Measurements from ENCODE around the gene POU3F1.

POU3F1 gene

DNA sequence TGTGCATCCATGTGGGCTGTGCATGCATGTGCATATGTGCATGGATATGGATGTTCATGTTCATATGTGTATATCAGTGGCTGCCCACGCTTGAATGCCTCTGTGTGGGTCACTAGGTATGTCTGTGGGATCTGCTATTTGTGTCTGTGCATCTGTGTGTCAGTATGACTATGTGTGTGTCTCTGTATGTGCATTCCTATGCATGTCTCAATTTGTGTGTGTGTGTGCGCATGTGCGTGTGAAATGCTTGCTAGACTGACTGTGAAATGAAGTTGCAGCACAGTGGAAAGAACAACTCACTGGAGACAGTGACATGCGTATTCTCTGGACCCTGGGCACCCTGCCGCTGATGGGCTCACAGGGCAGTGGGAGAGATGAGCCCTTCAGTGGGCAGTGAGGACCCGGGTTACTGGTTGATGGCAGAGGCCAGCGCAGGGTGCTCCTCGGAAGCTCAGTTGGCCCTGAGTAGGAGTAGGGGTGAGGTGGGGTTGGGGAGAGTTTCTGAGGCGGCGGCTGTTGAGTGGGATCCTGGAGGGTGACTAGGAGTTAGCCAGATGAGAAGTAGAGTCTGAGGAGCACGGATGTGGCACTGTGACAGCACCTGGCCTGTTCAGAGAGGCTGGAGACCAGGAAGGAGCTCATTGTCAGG lies 43.2 kb upstream of the POU3F1 start:
- no peak for TF ChIP-seq CTCF (IDR thresholded peaks at IDR 0.05; ENCODE audit: low read depth, low read length)
- no peak overlapping the region for H3K4me3 ChIP-seq (replicated peaks in 1 of 2; ENCODE audit: low read depth in 2 of 2, low read length in 2 of 2)

DNA sequence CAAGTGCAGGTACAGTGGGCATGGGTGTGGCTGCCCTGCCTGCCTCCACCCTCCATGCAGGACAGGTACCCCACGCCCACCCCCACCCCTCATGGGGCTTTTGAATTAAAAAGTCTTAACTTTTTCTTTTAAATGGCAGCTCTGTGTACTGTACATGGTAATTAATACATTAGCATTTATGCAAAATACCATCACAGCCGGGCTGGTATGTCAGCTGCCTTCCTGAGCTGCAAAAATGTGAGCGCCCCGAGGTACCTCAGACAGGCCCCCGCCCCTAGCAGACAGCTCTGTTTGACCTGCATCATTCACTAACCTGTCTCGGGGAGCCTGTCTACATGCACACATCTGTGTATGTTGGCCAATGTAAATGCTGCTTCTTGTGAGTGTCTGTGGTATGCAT lies 42.2 kb upstream of the POU3F1 start:
- H3K4me3 ChIP-seq (replicated peaks in 1 of 2; ENCODE audit: low read depth in 2 of 2, low read length in 2 of 2): no peak overlapping the region
- DNase-seq (ENCODE audit: low read depth in 2 of 2): no peak
- no peak for TF ChIP-seq CTCF (IDR thresholded peaks at IDR 0.05; ENCODE audit: low read depth, low read length)

More for the DNA sequence above, 43.2 kb upstream of the POU3F1 start:
- no peak for DNase-seq (ENCODE audit: low read depth in 2 of 2)

DNA sequence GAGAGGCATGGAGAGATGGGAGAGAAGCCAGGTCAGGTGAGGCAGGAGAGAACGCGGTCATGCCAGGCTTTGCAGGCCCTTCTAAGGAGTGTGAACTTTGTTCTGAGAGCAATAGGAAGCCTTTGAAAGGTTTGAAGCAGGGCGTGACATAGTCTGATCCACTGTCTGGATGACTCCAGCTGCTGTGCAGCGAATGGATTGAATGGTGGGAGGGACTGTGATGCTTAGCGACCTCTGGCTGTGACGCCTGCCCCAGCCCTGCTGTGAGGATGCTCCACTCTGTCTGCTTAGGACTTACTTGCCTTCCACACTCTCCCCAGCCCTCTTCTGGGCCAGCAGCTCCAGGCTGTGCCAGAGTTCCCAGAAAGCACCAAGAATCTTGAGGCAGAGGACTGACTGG lies 41.8 kb upstream of the POU3F1 start:
- H3K4me3 ChIP-seq (replicated peaks in 1 of 2; ENCODE audit: low read depth in 2 of 2, low read length in 2 of 2): no peak overlapping the region
- no peak for DNase-seq (ENCODE audit: low read depth in 2 of 2)

GRCh38 chr1:38087676-38088075 lies 41.1 kb upstream of the POU3F1 start:
- TF ChIP-seq CTCF (IDR thresholded peaks at IDR 0.05; ENCODE audit: low read depth, low read length): no peak
- H3K4me3 ChIP-seq (replicated peaks in 1 of 2; ENCODE audit: low read depth in 2 of 2, low read length in 2 of 2): no peak overlapping the region
- no peak for DNase-seq (ENCODE audit: low read depth in 2 of 2)

More for the DNA sequence above, 41.8 kb upstream of the POU3F1 start:
- TF ChIP-seq CTCF (IDR thresholded peaks at IDR 0.05; ENCODE audit: low read depth, low read length): no peak

DNA sequence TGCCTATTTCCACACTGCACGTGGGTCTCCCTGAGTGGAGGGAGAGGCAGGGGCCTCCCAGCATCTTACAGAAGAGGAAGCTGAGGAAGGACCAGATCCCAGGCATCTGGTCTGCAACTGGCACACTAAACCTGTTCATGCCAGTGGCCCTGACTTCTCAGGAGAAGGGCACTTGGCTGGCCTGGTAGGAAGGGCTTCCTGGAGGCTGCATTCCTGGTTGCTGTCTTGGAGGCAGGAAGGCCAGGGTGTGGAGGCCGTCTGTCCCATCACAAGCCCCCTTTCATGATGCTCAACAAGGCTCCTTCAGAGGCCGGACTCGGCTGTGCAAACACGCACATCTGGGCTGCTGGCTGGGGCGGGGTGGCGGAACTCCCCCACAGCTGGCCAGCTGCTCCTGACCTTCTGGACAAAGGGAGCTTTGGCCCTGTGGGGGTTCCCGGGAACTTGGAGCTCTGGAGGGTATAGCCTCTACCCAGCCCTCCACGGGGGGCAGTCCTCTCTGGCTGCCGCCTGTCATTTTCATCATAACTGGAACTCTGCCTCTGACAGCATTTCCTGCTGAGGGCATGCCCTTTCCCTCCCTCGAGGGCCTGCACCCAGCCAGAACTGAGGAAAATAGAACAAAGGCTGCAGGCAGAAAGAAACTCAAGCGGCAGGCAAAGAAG lies 39.2 kb upstream of the POU3F1 start:
- DNase-seq (ENCODE audit: low read depth in 2 of 2): no peak
- TF ChIP-seq CTCF (IDR thresholded peaks at IDR 0.05; ENCODE audit: low read depth, low read length): no peak
- H3K4me3 ChIP-seq (replicated peaks in 1 of 2; ENCODE audit: low read depth in 2 of 2, low read length in 2 of 2): no peak overlapping the region

GRCh38 chr1:38084700-38085099 lies 38.1 kb upstream of the POU3F1 start:
- TF ChIP-seq CTCF (IDR thresholded peaks at IDR 0.05; ENCODE audit: low read depth, low read length): no peak
- H3K4me3 ChIP-seq (replicated peaks in 1 of 2; ENCODE audit: low read depth in 2 of 2, low read length in 2 of 2): no peak overlapping the region
- DNase-seq (ENCODE audit: low read depth in 2 of 2): no peak
